GM03348 (cell line): ENCODE data around the gene GSN.

Experiments
- DNase-seq: peaks from one replicate; pipeline ENCODE4 v3.0.0; 2012; ENCODE audit warnings: low spot score

GSN gene

DNA sequence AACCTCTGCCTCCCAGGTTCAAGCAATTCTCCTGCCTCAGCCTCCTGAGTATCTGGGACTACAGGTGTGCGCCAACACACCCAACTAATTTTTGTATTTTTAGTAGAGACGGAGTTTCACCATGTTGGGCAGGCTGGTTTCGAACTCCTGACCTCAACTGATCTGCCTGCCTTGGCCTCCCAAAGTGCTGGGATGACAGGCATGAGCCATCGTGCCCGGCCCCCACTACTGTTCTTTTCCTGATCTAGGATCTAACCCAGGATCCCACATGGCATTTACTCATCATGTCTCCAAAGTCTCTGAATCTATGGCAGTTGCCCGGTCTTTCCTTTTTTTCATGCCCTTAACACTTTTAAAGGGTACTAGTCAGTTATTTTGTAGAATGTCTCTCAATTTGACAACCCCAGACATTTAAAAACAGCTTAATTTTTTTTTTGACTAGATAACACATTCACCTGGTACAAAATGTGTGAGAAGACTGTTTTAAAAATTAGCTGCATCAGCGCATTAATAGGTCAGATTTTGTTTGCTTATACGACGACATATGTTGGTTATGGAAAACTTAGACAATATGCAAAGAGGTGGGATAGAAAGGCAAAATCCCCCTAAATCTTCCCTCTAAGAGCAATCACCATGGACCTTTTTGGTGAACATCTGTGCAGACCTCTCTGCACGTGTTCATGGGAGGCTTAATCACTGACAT, 55.6 kb downstream of the GSN start:
- no peak for DNase-seq

DNA sequence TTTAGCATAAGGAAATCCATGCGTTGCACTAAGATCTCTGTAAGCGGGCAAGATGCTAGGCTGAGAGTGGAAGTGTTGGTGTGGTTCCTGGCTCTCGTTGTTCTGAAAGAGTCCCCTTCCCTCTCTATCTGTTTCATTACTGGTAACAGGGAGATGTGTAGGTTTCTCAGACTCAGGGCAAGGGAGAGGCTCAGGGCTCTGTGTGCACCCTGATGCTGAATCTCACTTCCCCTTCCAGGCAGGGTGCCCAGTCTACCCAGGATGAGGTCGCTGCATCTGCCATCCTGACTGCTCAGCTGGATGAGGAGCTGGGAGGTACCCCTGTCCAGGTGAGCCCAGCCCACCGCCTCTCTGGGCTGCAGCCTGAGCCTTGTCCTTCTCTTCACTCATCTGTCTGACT, 56.4 kb downstream of the GSN start:
- DNase-seq: no peak

DNA sequence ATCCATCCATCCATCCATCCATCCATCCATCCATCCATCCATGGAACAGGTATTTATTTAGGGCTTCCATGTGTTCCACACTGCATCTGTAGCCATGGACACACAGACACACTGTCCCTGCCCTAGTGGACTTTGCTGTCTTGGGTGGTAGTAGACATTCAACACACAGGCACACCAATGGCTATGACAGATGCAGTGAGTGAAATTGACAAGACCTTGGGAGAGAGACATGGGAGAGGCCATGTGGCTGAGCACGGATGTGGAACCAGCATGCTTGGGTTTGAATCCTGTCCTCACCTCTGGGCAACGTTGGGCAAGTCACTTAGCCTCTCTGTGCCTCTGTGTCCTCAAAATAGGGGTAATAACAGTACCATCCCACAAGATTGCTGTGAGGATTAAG, 56.8 kb downstream of the GSN start:
- no peak for DNase-seq

DNA sequence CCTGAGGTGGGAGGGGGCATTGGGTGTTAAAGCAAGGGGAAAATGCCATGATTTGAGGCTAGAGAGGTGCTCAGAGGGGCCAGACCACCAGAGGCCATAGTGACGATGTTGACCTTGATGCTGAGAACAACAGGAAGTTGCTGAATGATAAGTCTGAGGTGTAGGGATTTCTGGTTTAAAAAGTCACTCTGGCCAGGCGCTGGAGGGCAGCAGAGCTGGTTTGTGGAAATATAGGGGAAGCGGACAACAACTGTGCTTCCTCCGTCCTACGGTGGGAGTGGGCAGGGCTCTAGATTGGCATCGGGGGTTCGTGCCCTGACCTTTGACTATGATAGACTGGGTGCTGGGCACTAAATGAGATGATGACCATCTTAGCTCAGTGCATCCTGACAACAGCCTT, 57.4 kb downstream of the GSN start:
- no peak for DNase-seq

DNA sequence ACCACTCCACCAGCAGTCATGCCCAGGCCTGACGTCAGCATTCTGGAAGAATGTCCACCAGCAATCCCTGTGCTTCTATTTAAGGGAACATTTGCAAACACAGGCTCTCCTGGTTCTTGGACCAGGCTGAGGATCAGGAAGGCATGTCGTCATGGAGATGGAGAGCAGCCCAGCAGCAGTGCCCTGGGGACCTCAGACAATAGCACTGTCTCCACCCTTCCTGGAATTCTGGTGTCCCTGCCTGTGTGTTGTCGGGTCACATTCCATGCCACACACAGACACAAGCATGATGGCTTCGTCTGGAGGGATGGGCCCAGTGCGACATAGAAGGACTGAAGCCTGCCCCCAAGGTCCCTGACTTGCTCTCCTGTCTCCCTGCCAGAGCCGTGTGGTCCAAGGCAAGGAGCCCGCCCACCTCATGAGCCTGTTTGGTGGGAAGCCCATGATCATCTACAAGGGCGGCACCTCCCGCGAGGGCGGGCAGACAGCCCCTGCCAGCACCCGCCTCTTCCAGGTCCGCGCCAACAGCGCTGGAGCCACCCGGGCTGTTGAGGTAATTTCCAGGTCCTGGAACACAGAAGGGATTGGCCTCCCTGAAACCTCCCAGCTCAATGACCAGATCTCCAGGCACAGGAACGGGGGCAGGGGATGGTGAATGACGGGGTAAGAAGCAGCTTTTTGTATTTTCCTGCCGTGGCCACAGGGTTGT, 58.3 kb downstream of the GSN start:
- peak; percentile 89 for DNase-seq

DNA sequence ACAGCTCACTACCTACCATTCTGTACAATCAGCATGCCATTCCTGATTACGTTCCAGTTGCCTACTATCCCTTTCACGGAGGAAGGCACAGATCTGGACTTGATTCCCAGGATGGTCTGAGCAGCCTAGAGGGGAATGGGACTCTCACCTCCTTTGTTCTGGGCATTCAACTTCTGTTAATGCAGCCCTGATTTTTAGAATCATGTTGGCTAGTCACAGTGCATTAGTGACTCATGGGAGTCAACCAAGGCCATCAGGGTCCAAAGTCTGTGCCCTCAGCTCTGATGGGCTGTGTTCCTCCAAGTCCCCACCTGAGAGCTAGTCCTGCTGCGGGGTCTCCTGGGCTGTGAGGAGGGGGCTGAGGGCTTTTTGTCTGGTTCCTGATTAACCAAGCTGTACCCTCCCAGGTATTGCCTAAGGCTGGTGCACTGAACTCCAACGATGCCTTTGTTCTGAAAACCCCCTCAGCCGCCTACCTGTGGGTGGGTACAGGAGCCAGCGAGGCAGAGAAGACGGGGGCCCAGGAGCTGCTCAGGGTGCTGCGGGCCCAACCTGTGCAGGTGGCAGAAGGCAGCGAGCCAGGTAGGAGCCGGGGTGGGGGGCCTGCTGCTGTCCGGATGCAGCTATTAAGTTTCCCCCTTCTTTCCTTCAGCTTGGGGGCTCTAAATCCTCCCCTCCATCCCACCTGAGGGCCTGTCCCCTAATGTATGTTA, 59.1 kb downstream of the GSN start:
- DNase-seq: no peak

DNA sequence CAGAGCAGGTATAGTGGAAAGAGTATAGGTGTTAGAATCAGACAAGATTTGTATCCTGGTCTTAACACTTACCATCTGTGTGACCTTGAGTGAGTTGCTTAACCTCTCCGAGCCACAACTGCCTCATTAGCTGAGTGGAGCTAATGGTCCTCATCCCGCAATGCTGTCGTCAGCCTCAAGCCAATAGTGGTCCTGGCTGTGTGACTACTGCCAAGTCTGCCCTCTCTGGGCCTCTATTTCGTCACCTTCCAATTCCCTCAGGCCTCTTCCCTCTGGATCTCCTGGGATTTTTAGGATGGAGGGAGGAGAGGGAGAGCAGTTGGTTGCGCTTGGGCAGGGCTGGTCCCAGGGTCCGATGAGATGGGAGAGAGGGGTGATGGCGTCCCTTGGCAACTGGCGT, 60.5 kb downstream of the GSN start:
- no peak for DNase-seq

DNA sequence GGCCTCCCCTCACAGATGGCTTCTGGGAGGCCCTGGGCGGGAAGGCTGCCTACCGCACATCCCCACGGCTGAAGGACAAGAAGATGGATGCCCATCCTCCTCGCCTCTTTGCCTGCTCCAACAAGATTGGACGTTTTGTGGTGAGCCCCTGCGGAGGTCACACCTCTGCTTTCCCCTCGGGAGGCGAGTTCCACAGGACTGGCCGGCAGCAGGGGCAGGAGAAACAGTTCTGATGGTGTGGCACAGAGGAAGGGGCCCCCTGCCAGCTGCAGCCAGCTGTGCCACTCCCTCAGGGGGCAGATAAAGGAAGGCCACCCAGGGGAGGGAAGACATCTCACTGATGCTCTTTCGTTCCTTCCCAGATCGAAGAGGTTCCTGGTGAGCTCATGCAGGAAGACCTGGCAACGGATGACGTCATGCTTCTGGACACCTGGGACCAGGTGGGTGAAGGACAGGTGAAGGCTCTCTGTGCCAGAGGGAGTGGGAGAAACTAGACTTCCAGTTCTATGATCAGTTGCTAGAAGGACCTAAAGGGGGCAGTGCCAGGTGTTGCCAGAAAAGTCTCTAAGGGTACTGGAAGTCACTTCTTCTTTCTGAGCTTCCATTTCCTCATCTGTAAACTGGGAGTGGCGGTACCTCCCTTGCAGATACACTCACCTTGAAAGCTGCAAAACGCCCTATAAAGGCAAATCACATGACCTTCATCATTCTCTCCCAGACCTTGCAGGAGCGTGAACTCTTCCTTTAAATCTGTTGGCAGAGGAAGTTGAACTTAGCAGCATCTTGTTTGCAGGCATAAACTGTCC, 61.1 kb downstream of the GSN start:
- no peak for DNase-seq

DNA sequence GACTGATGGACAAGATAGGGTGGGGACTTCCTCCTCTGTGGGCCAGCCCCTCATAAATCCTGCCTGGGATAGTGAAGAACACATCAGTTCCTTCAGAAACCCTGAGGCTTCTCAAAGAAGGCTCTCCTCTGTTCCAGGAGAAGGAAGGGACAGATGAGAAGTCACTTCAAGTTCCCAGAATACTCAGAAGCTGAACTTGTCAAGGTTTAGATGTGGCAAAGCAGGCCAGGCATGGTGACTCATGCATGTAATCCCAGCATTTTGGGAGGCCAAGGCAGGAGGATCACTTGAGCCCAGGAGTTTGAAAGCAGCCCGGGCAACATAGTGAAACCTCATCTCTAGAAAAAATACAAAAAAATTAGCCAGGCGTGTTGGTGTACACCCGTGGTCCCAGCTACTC, 63.6 kb downstream of the GSN start:
- no peak for DNase-seq

DNA sequence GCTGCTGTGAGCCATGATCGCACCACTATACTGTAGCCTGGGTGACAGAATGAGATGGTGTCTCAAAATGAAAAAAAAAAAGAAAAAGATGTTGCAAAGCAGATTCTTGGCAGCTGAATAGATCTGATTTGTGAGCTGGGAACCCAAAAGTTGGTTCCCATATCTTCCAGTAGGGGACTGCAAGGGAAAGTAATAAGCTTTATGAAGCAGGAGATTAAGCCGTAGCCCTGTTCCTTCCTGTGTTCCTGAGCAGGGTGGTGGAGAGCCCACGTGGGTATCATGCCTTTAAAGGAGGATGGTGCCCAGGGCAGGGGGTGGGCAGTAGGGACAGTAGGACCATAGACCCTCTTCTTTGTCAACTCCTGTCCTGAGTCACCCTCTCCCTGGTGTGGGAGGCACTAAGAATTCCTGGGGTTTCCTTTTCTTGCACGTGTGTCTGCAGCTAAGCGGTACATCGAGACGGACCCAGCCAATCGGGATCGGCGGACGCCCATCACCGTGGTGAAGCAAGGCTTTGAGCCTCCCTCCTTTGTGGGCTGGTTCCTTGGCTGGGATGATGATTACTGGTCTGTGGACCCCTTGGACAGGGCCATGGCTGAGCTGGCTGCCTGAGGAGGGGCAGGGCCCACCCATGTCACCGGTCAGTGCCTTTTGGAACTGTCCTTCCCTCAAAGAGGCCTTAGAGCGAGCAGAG, 64.2 kb downstream of the GSN start:
- peak; percentile 74 for DNase-seq

DNA sequence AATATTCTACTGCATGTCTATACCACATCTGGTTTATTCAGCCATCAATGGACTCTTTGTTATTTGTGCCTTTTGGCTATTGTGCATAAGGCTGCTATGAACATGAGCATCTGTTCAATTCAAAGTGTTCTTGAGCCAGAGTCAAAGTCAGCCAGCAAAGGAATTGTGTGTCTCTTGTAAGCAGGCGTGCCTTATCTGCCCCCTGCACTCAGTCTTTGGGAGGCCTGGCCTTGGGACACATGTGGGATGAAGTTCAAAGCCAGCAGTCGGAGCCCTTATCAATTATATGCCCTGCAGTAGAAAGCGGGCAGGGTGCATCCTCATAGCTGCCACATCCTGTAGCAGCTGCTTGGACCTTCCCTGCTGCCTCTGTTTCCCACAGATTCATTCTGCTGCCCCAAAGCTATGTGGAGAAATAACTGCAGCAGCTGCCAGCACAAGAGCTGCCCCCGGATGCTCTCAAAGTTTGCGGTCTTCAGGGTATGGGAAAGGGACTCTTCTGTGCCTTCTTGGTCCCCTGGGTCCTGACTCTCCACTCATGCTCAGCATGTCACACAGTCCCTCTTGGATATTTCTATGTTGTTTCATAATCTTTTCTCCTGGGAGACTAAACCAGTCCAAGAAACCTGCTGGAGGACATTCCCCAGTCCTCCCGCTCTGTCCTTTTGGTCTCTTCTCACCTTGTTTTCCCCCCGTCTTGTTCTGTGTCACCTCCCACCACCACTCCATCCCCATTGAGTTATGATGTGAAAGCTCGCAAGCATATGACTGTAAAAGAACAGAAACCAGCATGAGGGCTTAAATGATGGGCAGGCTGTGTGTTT, 66.2 kb downstream of the GSN start:
- no peak for DNase-seq

DNA sequence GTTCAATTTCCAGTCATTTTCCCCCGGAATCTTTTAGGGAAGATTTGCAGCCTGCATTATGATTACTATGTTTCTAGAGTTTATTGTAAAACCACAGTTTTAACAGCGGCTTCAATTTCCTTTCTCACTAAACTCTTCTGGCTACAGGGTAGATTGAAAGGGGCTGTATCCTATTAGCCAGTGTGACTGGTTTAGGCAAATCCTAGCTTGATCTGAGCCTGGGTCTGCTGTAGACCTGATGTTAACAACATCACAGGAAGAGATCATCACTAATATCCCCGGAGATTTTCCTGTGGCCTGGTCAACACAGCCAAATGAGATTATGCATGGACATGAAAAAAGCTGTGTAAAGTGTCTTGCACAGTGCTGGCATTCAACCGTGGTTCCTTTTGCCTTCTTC, 68.7 kb downstream of the GSN start:
- no peak for DNase-seq

DNA sequence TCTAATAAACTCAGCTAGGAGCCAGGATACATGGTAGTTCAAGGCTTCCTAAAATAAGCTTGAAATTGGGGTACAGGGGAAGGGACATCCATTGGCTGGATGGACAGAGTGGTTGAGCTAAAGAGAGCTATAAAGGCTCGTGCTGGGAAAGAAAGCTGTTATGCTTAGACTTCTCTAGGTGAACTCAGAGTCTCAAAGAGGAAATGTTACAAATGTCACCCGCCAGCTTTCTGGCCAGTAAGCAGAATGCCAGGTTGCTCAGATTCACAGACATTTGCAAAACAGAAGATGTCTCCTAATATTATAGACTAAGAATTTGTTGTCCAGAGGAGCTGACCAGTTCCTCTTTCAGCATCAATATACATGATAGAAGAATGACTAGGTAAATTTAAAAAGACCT, 71.5 kb downstream of the GSN start:
- no peak for DNase-seq

DNA sequence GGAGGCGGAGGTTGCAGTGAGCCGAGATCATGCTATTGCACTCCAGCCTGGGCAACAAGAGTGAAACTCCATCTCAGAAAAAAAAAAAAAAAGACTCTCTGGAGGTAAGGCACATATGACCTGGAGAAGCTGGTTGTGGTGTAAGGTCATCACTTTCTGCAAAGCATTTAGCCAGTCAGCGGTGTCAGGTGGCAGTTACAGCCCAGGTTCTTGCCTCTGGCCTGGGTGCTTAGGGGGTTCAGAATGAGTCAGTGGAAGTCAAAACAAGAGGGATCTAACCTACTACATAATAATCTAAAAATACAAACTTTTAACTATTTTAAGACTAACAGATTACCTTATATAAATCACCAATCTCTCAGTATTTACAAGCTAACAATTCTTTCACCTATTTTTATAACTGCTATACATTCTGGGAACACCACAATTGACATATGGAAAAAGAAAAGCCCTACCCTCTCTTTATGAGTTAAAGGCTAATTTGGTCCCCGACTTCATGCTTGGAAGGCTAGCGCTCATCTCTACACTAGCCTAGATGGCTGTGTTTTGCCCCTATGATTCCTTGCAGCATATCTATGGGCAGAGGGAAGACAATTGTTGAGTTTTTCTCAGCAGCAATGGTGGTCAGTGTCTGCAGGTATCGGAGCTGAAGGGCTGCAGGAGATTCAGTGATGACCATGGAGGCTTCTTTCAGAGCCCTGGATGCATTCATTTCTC, 72.9 kb downstream of the GSN start:
- DNase-seq: no peak

DNA sequence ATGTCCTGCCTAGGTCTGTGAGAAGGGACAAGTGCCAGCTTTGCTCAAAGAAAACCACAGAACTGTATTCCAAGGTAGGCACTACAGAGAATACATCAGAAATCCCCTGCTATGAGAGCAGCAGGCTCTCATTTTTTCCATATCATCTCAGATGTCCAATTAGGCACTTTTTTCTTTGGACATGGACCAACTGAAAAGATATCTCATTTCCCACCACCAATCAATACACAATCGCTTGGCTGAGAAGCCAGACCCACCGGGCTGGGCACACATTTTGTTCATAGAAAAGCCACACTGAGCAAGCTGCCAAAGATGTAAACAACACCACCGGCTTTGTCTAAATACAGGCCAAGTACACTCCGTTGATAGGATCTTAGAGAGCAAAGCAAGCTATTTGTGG, 76.2 kb downstream of the GSN start:
- no peak for DNase-seq

DNA sequence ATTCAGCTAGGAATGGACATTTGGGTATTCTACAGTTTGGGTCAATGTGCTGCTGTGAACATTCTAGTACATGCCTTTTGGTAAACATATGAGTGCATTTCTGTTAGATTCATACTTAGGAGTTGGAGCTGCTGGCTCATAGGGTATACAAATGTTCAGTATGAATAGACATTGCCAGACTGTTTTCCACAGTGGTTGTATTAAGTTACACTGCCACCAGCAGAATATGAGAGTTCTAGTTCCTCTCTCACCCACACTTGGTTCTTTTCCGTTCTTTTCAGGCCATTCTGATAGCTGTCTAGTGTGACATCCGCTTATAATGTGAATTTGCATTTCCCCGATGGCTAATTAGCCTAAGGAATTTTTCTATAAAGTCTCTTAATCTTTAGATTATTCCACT, 77.1 kb downstream of the GSN start:
- DNase-seq: no peak

DNA sequence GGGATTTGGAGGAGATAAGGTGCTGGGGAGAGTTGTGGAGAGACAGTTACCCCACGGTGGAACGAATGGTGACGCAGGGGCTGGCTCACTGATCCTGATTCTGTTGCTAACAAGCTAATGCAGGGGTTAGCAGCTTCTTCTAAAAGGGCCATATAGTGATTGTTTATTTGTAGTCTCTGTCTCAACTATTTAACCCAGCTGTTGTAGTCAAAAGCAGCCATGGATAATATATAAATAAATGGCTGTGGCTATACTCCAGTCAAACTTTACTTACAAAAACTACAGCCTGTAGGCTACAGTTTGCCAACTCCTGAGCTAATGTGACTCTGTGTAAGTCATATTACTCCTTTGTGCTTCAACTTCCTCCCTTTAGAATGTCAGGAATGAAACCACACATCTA, 80.3 kb downstream of the GSN start:
- DNase-seq: no peak

DNA sequence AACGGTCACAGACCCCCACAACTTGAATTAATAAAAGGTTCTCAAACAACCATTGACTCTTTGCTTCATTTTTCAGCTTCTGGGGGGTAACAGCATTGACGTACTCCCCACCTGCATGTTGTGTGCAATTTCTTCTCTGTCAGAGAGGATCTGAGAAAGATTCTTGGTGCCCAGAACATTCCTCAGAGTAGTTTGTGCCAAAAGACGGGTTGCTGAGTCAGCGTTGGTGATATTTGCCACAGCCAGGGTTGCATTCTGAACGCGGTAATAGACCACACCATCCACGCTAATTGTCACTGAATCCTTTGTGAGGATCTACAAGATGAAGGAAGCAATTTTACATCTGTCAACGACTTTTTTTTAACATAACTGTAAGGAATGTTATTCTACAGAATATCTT, 81.0 kb downstream of the GSN start:
- DNase-seq: peak; percentile 35

DNA sequence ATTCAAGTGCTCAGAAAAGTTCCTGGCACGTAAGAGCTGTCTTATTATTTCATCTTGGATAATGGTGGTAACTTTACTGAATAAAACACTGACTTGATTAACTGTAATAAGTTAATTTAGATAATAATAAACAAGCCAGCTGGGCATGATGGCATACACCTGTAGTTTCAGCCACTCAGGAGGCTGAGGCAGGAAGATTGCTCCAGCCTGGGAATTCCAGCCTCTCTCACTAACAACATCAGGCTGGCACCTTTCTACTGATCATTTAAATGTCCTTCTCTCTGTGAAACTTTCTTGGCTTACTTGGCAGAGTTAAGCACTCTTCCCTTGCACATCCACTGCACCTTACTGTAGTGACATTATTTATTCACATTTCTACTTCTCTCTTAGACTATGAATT, 82.1 kb downstream of the GSN start:
- no peak for DNase-seq

DNA sequence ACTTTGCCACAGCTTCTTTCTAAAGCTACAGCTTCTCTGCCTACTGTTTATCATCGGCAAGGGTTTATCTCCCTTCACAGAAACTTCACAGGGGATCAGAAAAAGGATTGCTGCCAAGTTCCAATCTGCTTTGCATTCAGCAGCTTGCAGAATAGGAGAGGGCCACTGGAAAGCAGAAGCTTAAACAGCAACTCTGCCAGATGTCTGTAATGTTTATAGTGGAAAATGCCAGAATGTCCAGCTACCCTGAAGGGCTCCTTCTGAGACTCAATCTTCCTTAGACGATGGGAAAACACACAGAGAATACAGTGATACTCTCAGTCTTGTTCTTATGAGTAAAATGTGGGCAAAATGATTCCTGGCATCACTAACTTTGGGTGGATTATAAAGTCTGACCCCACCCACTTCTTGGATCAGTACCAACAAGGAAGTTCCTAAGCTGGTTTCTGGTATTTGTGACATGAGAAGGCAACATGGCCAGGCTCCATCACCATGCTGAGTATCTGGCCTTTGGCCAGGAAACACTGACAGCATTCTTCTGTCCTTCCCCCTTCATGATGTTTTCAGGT, 83.1 kb downstream of the GSN start:
- DNase-seq: peak; percentile 75
